ENCODE data around the gene TMEM223. TPM values are rescaled to one million over a fixed set of nuclear protein-coding genes. Genes with fewer than 3 reads are reported as not detected.
"Not testable (repeated sequence)": the region's sequence is repeated elsewhere in the genome, so short reads cannot be mapped to it uniquely, and the experiment has no call there.

TMEM223 gene
- polyA plus RNA-seq, 1 donor (not counting 4 experiments of a cell fraction or from before 2014, with no cell fraction given), result 11.0 TPM

DNA sequence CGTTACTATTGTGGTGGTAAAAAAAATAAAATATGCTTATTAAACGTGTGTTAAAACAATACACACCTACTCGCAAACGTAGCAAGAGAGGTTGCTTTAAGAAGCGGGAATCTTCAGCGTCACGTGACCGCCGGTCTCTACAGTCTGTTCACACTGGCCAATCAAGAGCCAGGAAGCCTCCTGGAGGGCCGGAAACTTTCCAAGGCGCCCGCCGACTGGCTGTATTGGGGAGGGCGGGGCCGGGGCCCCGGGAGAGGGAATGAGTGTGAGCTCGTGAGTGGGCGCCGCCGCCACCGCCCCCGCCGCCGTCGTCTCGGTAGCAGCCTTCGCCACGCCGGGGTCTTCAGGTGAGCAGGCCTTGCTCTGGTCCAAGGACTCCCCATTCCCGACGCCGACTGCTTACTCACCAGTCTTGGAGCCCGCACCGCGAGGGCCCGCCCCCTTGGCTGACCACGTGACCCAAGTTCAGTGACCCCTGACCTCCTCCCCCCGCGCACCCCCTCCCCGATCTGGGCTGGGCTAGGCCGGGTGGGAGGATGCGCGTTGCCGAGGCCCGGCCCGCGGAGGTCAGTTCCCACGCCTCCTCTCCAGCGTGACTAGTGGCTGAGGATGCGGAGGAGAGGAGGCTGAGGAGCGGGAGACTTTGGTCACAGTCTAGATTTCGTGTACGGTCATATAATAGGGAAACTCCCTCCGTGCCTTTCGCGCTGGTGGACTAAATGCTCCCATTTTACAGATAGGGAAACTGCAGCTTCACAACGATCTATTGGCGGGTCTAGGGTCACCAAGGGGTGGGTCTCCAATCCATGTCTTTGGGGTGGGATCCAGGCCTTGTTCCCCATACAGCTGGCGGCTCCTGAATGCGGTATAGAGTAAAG, 20.4 kb downstream of the TMEM223 start, which contains the start of gene TAF6L:
Gene TAF6L, plus strand, starts transcription at position 253 of the 878 bp plus-strand sequence. CDS start 4,388 bp downstream, outside the sequence.
- TF ChIP-seq, protein P1, sequence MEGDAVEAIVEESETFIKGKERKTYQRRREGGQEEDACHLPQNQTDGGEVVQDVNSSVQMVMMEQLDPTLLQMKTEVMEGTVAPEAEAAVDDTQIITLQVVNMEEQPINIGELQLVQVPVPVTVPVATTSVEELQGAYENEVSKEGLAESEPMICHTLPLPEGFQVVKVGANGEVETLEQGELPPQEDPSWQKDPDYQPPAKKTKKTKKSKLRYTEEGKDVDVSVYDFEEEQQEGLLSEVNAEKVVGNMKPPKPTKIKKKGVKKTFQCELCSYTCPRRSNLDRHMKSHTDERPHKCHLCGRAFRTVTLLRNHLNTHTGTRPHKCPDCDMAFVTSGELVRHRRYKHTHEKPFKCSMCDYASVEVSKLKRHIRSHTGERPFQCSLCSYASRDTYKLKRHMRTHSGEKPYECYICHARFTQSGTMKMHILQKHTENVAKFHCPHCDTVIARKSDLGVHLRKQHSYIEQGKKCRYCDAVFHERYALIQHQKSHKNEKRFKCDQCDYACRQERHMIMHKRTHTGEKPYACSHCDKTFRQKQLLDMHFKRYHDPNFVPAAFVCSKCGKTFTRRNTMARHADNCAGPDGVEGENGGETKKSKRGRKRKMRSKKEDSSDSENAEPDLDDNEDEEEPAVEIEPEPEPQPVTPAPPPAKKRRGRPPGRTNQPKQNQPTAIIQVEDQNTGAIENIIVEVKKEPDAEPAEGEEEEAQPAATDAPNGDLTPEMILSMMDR (optimal IDR thresholded peaks at IDR 0.05 in 1 of 3, IDR thresholded peaks at IDR 0.05 in 1 of 3, conservative IDR thresholded peaks at IDR 0.05 in 1 of 3; ENCODE audit: extremely low read depth in 1 of 3, insufficient read depth in 2 of 3, low read length in 3 of 3), result no peak
- TF ChIP-seq EZH2 (IDR thresholded peaks at IDR 0.05; ENCODE audit: low read length), result no peak
- H2AFZ ChIP-seq (ENCODE audit: control insufficient read depth, low read length), result peak within 1 kb of the TSS; percentile 96
- dilution Hi-C loops (cut with MboI; ENCODE audit: extremely low pct_ligation_motif_present, low sequenced_read_pairs), result no loop called here
- DNase-seq (ENCODE audit: low read depth, low spot score), result peak; percentile 89
- H3K4me2 ChIP-seq (ENCODE audit: control insufficient read depth, extremely low read depth, insufficient read depth, low read depth, low read length), result peak within 1 kb of the TSS; percentile 86
- H3K27me3 ChIP-seq (ENCODE audit: control insufficient read depth, extremely low read depth, insufficient read depth, low read length), result no peaks in the 10 kb centered on the region
- peaks cover 18% of the 10 kb centered on the region for H3K4me1 ChIP-seq (ENCODE audit: control insufficient read depth, extremely low read depth, insufficient read depth, low read length)
- H3K9me1 ChIP-seq (ENCODE audit: control insufficient read depth, extremely low read depth, insufficient read depth, low read length), result no peaks in the 10 kb centered on the region
- FAIRE-seq, result no peak
- H4K20me1 ChIP-seq (ENCODE audit: control insufficient read depth, extremely low read depth, insufficient read depth, low read length), result no peaks in the 10 kb centered on the region
- peak within 1 kb of the TSS; percentile 85 for H3K27ac ChIP-seq (ENCODE audit: control insufficient read depth, insufficient read depth, low read length)
- peaks cover 5 to 9% of the 10 kb centered on the region in 2 experiments for H3K36me3 ChIP-seq (ENCODE audit: control insufficient read depth in 2 of 2, extremely low read depth in 1 of 2, insufficient read depth in 2 of 2, low read length in 2 of 2)
- peak within 1 kb of the TSS; percentile 63 to 83 (median 82) for H3K4me3 ChIP-seq (ENCODE audit: control insufficient read depth in 2 of 3, extremely low read depth in 1 of 3, insufficient read depth in 2 of 3, low read depth in 1 of 3, low read length in 3 of 3)
- peaks cover 15% of the 10 kb centered on the region for H3K79me2 ChIP-seq (ENCODE audit: control insufficient read depth, insufficient read depth, low read length)
- H3K9ac ChIP-seq (ENCODE audit: control insufficient read depth, extremely low read depth, insufficient read depth, low read length), result peak within 1 kb of the TSS; percentile 82
- H3K9me3 ChIP-seq (ENCODE audit: control insufficient read depth, low read depth, low read length), result no peaks in the 10 kb centered on the region

DNA sequence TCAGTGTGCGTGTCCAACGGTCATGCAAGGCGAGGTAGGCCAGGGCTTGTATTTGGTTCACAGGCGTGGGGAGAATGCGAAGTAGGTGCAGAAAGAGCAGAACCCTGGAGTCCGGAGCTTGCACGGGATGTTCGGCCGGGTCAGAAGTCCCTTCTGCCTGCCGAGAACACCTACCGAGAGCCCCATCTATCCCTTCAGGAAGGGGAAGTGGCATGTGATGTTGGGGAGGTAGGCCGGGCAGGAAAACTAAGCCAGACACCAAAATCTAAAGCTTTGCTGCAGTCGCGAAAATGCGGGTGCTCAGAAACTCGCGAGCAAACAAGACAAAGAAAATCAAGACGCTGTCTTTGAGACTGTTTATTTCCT, 21.0 kb downstream of the TMEM223 start:
- Histone ChIP-seq H3K27me3 (ENCODE audit: control insufficient read depth, extremely low read depth, insufficient read depth, low read length) (no peaks in the 10 kb centered on the region), H3K79me2 (ENCODE audit: control insufficient read depth, insufficient read depth, low read length) (peaks cover 15% of the 10 kb centered on the region), H3K4me2 (ENCODE audit: control insufficient read depth, extremely low read depth, insufficient read depth, low read depth, low read length) (peak overlapping the region; percentile 86), H3K27ac (ENCODE audit: control insufficient read depth, insufficient read depth, low read length) (peak overlapping the region; percentile 85), H3K36me3 (ENCODE audit: control insufficient read depth in 2 of 2, extremely low read depth in 1 of 2, insufficient read depth in 2 of 2, low read length in 2 of 2) (peaks cover 6 to 11% of the 10 kb centered on the region in 2 experiments), H3K4me1 (ENCODE audit: control insufficient read depth, extremely low read depth, insufficient read depth, low read length) (peaks cover 18% of the 10 kb centered on the region), H4K20me1 (ENCODE audit: control insufficient read depth, extremely low read depth, insufficient read depth, low read length) (no peaks in the 10 kb centered on the region), H3K9ac (ENCODE audit: control insufficient read depth, extremely low read depth, insufficient read depth, low read length) (peak overlapping the region; percentile 82), H3K9me1 (ENCODE audit: control insufficient read depth, extremely low read depth, insufficient read depth, low read length) (no peaks in the 10 kb centered on the region), H3K9me3 (ENCODE audit: control insufficient read depth, low read depth, low read length) (no peaks in the 10 kb centered on the region), H2AFZ (ENCODE audit: control insufficient read depth, low read length) (peak overlapping the region; percentile 96), H3K4me3 (ENCODE audit: control insufficient read depth in 2 of 3, extremely low read depth in 1 of 3, insufficient read depth in 2 of 3, low read depth in 1 of 3, low read length in 3 of 3) (peak overlapping the region; percentile 63 to 83 (median 82))
- FAIRE-seq (no peak), DNase-seq (ENCODE audit: low read depth, low spot score) (no peak)
- TF ChIP-seq, protein P1 (optimal IDR thresholded peaks at IDR 0.05 in 1 of 3, IDR thresholded peaks at IDR 0.05 in 1 of 3, conservative IDR thresholded peaks at IDR 0.05 in 1 of 3; ENCODE audit: extremely low read depth in 1 of 3, insufficient read depth in 2 of 3, low read length in 3 of 3), result no peak
- no peak for TF ChIP-seq EZH2 (IDR thresholded peaks at IDR 0.05; ENCODE audit: low read length)
- dilution Hi-C loops (cut with MboI; ENCODE audit: extremely low pct_ligation_motif_present, low sequenced_read_pairs), result no loop called here

DNA sequence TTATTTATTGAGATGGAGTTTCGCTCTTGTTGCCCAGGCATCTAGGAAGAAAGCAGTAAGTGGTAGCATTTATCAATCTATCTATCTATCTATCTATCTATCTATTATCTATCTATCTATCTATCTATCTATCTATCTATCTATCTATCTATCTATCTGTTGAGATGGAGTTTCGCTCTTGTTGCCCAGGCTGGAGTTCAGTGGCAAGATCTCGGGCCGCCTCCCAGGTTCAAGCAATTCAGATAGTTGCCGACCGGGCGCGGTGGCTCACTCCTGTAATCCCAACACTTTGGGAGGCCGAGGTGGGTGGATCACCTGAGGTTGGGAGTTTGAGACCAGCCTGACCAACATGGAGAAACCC, 31.0 kb downstream of the TMEM223 start:
- DNase-seq (ENCODE audit: low read depth, low spot score); H3K4me3 ChIP-seq (ENCODE audit: control insufficient read depth in 2 of 3, extremely low read depth in 1 of 3, insufficient read depth in 2 of 3, low read depth in 1 of 3, low read length in 3 of 3); H2AFZ ChIP-seq (ENCODE audit: control insufficient read depth, low read length); FAIRE-seq; H3K9me3 ChIP-seq (ENCODE audit: control insufficient read depth, low read depth, low read length); H4K20me1 ChIP-seq (ENCODE audit: control insufficient read depth, extremely low read depth, insufficient read depth, low read length); H3K36me3 ChIP-seq (ENCODE audit: control insufficient read depth in 2 of 2, extremely low read depth in 1 of 2, insufficient read depth in 2 of 2, low read length in 2 of 2); H3K9ac ChIP-seq (ENCODE audit: control insufficient read depth, extremely low read depth, insufficient read depth, low read length); H3K27me3 ChIP-seq (ENCODE audit: control insufficient read depth, extremely low read depth, insufficient read depth, low read length); dilution Hi-C loops (cut with MboI; ENCODE audit: extremely low pct_ligation_motif_present, low sequenced_read_pairs); H3K27ac ChIP-seq (ENCODE audit: control insufficient read depth, insufficient read depth, low read length); H3K9me1 ChIP-seq (ENCODE audit: control insufficient read depth, extremely low read depth, insufficient read depth, low read length): not testable (repeated sequence)
- H3K79me2 ChIP-seq (ENCODE audit: control insufficient read depth, insufficient read depth, low read length), result peaks cover 13% of the 10 kb centered on the region
- H3K4me1 ChIP-seq (ENCODE audit: control insufficient read depth, extremely low read depth, insufficient read depth, low read length), result peaks cover 11% of the 10 kb centered on the region
- peak overlapping the region; percentile 22 for H3K4me2 ChIP-seq (ENCODE audit: control insufficient read depth, extremely low read depth, insufficient read depth, low read depth, low read length)
